ENCODE results near the gene MYEF2. TPM values are rescaled to one million over a fixed set of nuclear protein-coding genes. Genes with fewer than 3 reads are reported as not detected.

Gene MYEF2
- total RNA-seq, 1 experiment from 2014 or later, result 112 TPM

DNA sequence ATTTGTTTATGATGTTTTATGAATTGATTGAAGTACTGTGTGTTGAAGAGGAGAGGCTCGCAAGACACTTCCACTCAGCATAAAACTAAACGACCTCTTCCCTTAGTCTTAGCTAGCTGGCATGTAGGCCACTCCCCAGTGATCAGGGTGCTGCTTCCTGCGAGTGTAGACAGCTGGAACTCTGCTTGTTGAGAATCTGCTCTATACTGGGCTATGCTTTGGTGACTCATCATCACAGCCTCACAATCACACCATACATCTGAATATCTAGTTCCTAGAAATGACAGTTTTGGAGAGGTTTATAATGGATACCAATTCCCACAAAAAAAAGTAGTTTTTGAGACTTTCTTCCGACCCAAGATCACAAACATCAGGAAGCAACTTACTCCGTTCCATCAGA is 58.8 kb downstream of the MYEF2 start:
- Histone ChIP-seq H3K27ac (ENCODE audit: low read depth, low read length, poor library complexity, severe bottlenecking) (no peak overlapping the region), H3K9me3 (ENCODE audit: low read depth, low read length, poor library complexity, severe bottlenecking) (no peaks in the 10 kb centered on the region), H3K27me3 (replicated peaks; ENCODE audit: insufficient read depth, low read depth, low read length, poor library complexity) (no peaks in the 10 kb centered on the region), H3K36me3 (ENCODE audit: insufficient read depth, low read length, poor library complexity, severe bottlenecking) (no peaks in the 10 kb centered on the region), H3K4me3 (ENCODE audit: low read depth, low read length, poor library complexity, severe bottlenecking) (no peak overlapping the region), H3K4me1 (ENCODE audit: insufficient read depth, low read length, poor library complexity, severe bottlenecking) (no peaks in the 10 kb centered on the region)
- no TSS peak for BruUV-seq (replicated peaks)
- CTCF ChIA-PET, result no interaction called here
- DNase-seq (ENCODE audit: low spot score), result peak; percentile 33
- intact Hi-C loops (cut with micrococcal nuclease; ENCODE audit: unreplicated experiment), result no loop called here
- no peak for TF ChIP-seq EZH2 (IDR thresholded peaks at IDR 0.05; ENCODE audit: borderline replicate concordance, low read depth, low read length, poor library complexity, severe bottlenecking)
- TF ChIP-seq, protein P1, sequence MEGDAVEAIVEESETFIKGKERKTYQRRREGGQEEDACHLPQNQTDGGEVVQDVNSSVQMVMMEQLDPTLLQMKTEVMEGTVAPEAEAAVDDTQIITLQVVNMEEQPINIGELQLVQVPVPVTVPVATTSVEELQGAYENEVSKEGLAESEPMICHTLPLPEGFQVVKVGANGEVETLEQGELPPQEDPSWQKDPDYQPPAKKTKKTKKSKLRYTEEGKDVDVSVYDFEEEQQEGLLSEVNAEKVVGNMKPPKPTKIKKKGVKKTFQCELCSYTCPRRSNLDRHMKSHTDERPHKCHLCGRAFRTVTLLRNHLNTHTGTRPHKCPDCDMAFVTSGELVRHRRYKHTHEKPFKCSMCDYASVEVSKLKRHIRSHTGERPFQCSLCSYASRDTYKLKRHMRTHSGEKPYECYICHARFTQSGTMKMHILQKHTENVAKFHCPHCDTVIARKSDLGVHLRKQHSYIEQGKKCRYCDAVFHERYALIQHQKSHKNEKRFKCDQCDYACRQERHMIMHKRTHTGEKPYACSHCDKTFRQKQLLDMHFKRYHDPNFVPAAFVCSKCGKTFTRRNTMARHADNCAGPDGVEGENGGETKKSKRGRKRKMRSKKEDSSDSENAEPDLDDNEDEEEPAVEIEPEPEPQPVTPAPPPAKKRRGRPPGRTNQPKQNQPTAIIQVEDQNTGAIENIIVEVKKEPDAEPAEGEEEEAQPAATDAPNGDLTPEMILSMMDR (conservative IDR thresholded peaks at IDR 0.05; ENCODE audit: low read depth, low read length), result no peak
- POLR2A ChIA-PET (ENCODE audit: low non-redundant PET), result no interaction called here

DNA sequence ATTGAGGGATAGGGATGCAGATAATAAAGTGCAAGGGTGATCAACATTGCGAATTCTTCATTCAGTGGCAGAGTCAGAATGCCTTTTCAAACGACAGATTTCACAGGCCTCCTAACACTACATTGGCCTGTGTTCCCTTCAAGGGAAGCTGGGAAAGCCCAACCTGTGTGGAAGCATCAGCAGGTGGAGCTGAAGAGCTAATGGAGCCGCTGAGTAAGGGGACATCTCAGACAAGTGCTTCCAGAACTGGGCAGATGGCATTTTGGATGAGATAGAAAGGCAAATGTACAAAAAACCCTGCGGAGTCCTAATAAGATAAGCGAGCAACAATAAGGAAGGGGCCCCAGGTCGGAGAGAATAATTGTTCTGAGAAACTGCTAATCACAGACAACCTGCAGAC is 65.9 kb downstream of the MYEF2 start:
- peak; percentile 61 for DNase-seq (ENCODE audit: low spot score)
- H3K27ac ChIP-seq (ENCODE audit: low read depth, low read length, poor library complexity, severe bottlenecking), result no peak overlapping the region
- H3K4me1 ChIP-seq (ENCODE audit: insufficient read depth, low read length, poor library complexity, severe bottlenecking), result no peaks in the 10 kb centered on the region
- POLR2A ChIA-PET (ENCODE audit: low non-redundant PET), result no interaction called here
- intact Hi-C loops (cut with micrococcal nuclease; ENCODE audit: unreplicated experiment), result loop anchor here (2.0 kb wide), 1 partner anchor 173 kb away; no protein-coding TSS in a partner anchor
- no TSS peak for BruUV-seq (replicated peaks)
- TF ChIP-seq, protein P1 (conservative IDR thresholded peaks at IDR 0.05; ENCODE audit: low read depth, low read length), result peak; percentile 68
- TF ChIP-seq EZH2 (IDR thresholded peaks at IDR 0.05; ENCODE audit: borderline replicate concordance, low read depth, low read length, poor library complexity, severe bottlenecking), result no peak
- no peaks in the 10 kb centered on the region for H3K9me3 ChIP-seq (ENCODE audit: low read depth, low read length, poor library complexity, severe bottlenecking)
- no peak overlapping the region for H3K4me3 ChIP-seq (ENCODE audit: low read depth, low read length, poor library complexity, severe bottlenecking)
- CTCF ChIA-PET, result interaction anchor here (0.6 to 1.3 kb wide), 3 partner anchors 129 to 219 kb away, joined by 5 to 7 read pairs (median 5); partner anchors contain the start of gene DUT
- H3K27me3 ChIP-seq (replicated peaks; ENCODE audit: insufficient read depth, low read depth, low read length, poor library complexity), result peaks cover 1% of the 10 kb centered on the region
- H3K36me3 ChIP-seq (ENCODE audit: insufficient read depth, low read length, poor library complexity, severe bottlenecking), result no peaks in the 10 kb centered on the region

DNA sequence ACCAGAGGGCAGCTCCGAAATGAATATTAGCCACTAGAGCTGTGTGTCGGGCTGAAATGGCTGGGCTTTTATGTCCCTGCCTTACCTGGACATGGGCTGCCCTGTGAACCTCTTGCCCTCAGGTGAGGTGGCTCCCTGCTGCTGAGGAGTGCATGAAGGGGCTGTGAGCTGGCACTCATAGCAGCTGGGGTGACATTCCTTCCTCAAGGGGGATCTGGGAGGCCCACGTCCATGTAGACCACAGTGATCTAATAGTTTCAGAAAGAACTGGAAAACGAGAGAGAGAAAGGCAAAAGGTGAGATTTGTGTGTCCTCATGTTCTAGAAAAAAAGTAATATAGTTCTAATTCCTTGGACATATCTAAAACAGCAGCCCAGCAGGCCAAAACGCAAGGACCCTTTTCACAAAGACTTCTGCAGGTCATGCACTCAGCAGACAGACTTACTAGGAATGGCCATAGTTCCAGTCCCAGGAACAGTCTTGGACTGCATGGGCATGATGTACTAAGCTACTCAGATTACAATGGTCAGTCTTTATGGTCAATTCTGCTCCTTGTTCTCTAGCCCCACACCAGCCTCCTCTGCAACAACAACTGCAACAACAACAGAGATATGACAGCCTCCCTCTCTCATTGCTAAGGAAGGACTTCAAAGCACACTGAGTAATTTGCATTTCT is 68.1 kb downstream of the MYEF2 start:
- POLR2A ChIA-PET (ENCODE audit: low non-redundant PET), result no interaction called here
- Histone ChIP-seq H3K27me3 (replicated peaks; ENCODE audit: insufficient read depth, low read depth, low read length, poor library complexity) (peaks cover 18% of the 10 kb centered on the region), H3K27ac (ENCODE audit: low read depth, low read length, poor library complexity, severe bottlenecking) (no peak overlapping the region), H3K36me3 (ENCODE audit: insufficient read depth, low read length, poor library complexity, severe bottlenecking) (no peaks in the 10 kb centered on the region), H3K4me3 (ENCODE audit: low read depth, low read length, poor library complexity, severe bottlenecking) (no peak overlapping the region), H3K4me1 (ENCODE audit: insufficient read depth, low read length, poor library complexity, severe bottlenecking) (no peaks in the 10 kb centered on the region), H3K9me3 (ENCODE audit: low read depth, low read length, poor library complexity, severe bottlenecking) (no peaks in the 10 kb centered on the region)
- CTCF ChIA-PET, result no interaction called here
- BruUV-seq (replicated peaks), result no TSS peak
- TF ChIP-seq, protein P1 (conservative IDR thresholded peaks at IDR 0.05; ENCODE audit: low read depth, low read length), result no peak
- TF ChIP-seq EZH2 (IDR thresholded peaks at IDR 0.05; ENCODE audit: borderline replicate concordance, low read depth, low read length, poor library complexity, severe bottlenecking), result no peak
- no peak for DNase-seq (ENCODE audit: low spot score)
- intact Hi-C loops (cut with micrococcal nuclease; ENCODE audit: unreplicated experiment), result no loop called here
